Caco-2 (cell line): ENCODE measurements around the gene ATCAY. TPM values are rescaled to one million over a fixed set of nuclear protein-coding genes. Genes with fewer than 3 reads are reported as not detected.
"Not testable (repeated sequence)": the region's sequence is repeated elsewhere in the genome, so short reads cannot be mapped to it uniquely, and the experiment has no call there.

Experiments
- BruUV-seq: library from RNA; stranded (reverse); fragments of 400-500 nt; replicated peaks from 2 replicates; lab custom pipeline; 2021; lab: Mats Ljungman, UMichigan
- CTCF ChIA-PET: fragments of 300-600 bp; sonication (Branson Sonifier 250); formaldehyde crosslinking; loops from one replicate; lab custom pipeline; 2022; ENCODE audit warnings: antibody characterized with exemption; lab: Charles Lee
- POLR2A ChIA-PET: fragments of 300-600 bp; sonication (Branson Sonifier 250); formaldehyde crosslinking; loops from one replicate; lab custom pipeline; 2022; ENCODE audit warnings: antibody characterized with exemption; lab: Charles Lee
- DNase-seq, 2 experiments: peaks; one replicate each; pipeline versions ENCODE4 v3.0.0 to v3.0.0-alpha.2; 2020 to 2022
- H3K27me3 ChIP-seq: replicated peaks from 2 replicates; pipeline ENCODE4 v1.6.0; 2011; ENCODE audit warnings: low read length; ENCODE audit not compliant: control insufficient read depth, insufficient read depth
- H3K36me3 ChIP-seq: 2 replicates; pipeline ENCODE4 v1.5.1; 2011; ENCODE audit warnings: low read length; ENCODE audit not compliant: control insufficient read depth, insufficient read depth
- H3K4me1 ChIP-seq: fragments of 250-450 bp; sonication (Bioruptor Pico); 2 replicates; pipeline ENCODE4 v1.5.1; 2020; ENCODE audit warnings: mild to moderate bottlenecking
- H3K4me3 ChIP-seq: 2 replicates; pipeline ENCODE4 v1.5.1; 2011; ENCODE audit warnings: low read depth, mild to moderate bottlenecking, control low read depth, low read length
- H3K9me3 ChIP-seq: fragments of 250-450 bp; sonication (Bioruptor Pico); 2 replicates; pipeline ENCODE4 v1.5.1; 2020; ENCODE audit warnings: mild to moderate bottlenecking, moderate library complexity
- H3K27ac Mint-ChIP-seq: one replicate; pipeline ENCODE4 v1.8.0; 2022; ENCODE audit warnings: mixed read lengths; ENCODE audit not compliant: unreplicated experiment
- H3K27me3 Mint-ChIP-seq: one replicate; pipeline ENCODE4 v1.8.0; 2022; ENCODE audit warnings: mixed read lengths; ENCODE audit not compliant: insufficient read depth, unreplicated experiment
- H3K36me3 Mint-ChIP-seq: one replicate; pipeline ENCODE4 v1.8.0; 2022; ENCODE audit warnings: mild to moderate bottlenecking, mixed read lengths; ENCODE audit not compliant: insufficient read depth, unreplicated experiment
- H3K4me1 Mint-ChIP-seq: one replicate; pipeline ENCODE4 v1.8.0; 2022; ENCODE audit warnings: low read depth, mixed read lengths; ENCODE audit not compliant: unreplicated experiment
- H3K4me3 Mint-ChIP-seq: one replicate; pipeline ENCODE4 v1.8.0; 2022; ENCODE audit warnings: mild to moderate bottlenecking, moderate library complexity, mixed read lengths; ENCODE audit not compliant: unreplicated experiment
- H3K9me3 Mint-ChIP-seq: one replicate; pipeline ENCODE4 v1.8.0; 2022; ENCODE audit warnings: mixed read lengths; ENCODE audit not compliant: unreplicated experiment
- CTCF ChIP-seq, 2 experiments: fragments of 200-600 bp in 1 of 2; IDR thresholded peaks; 1 replicate in 1 of 2; 2 replicates in 1 of 2; pipeline versions ENCODE4 v1.5.1 to v1.8.0; 2011 to 2022; ENCODE audit warnings: antibody characterized with exemption in 1 of 2, control low read depth in 1 of 2, inconsistent platforms in 1 of 2, low read depth in 1 of 2, low read length in 1 of 2, mild to moderate bottlenecking in 1 of 2, moderate library complexity in 1 of 2; ENCODE audit not compliant: insufficient read depth in 1 of 2, severe bottlenecking in 1 of 2, unreplicated experiment in 1 of 2
- intact Hi-C: fragments of 100-400 bp; cut with micrococcal nuclease; formaldehyde crosslinking; loops from one replicate; pipeline ENCODE4 v1.10.0; 2022; ENCODE audit not compliant: unreplicated experiment
- total RNA-seq: library from RNA; stranded (reverse); gene quantifications from 2 replicates; pipeline ENCODE4 v1.2.3, GENCODE V29; 2022

ATCAY gene
- total RNA-seq, 1 experiment from 2014 or later, result not detected

GRCh38 chr19:3954107-3954506 is 73.6 kb downstream of the ATCAY start:
- Histone ChIP-seq H3K27me3 (no peaks in the 10 kb centered on the region), H3K36me3 (no peaks in the 10 kb centered on the region; the same call in 1 of the 2 replicates), H3K9me3 (no peaks in the 10 kb centered on the region), H3K4me3 (no peak overlapping the region), H3K4me1 (peaks cover 6% of the 10 kb centered on the region; the same call in 1 of the 2 replicates)
- no peaks in the 10 kb centered on the region for H3K9me3 Mint-ChIP-seq
- no TSS peak for BruUV-seq
- H3K4me1 Mint-ChIP-seq, result peaks cover 11% of the 10 kb centered on the region
- POLR2A ChIA-PET, result interaction anchor here (1.0 kb wide), 1 partner anchor 191 kb away, joined by 3 read pairs; no protein-coding TSS in a partner anchor
- H3K36me3 Mint-ChIP-seq, result peaks cover 30% of the 10 kb centered on the region
- DNase-seq, result no peak
- TF ChIP-seq CTCF (IDR thresholded peaks at IDR 0.05; ENCODE audit: insufficient read depth in 1 of 2, low read depth in 1 of 2, low read length in 1 of 2, severe bottlenecking in 1 of 2, unreplicated experiment in 1 of 2), result no peak
- no peaks in the 10 kb centered on the region for H3K27me3 Mint-ChIP-seq
- no peak overlapping the region for H3K4me3 Mint-ChIP-seq
- no peak overlapping the region for H3K27ac Mint-ChIP-seq
- intact Hi-C loops, result no loop called here
- CTCF ChIA-PET, result no interaction called here

- H3K4me3 Mint-ChIP-seq, DNase-seq, H3K4me3 ChIP-seq, CTCF ChIA-PET, H3K36me3 ChIP-seq, H3K4me1 ChIP-seq, BruUV-seq, H3K27ac Mint-ChIP-seq, H3K27me3 Mint-ChIP-seq, H3K9me3 Mint-ChIP-seq, POLR2A ChIA-PET, H3K9me3 ChIP-seq, H3K27me3 ChIP-seq, intact Hi-C loops: not testable (repeated sequence)
- H3K36me3 Mint-ChIP-seq, result peaks cover 40% of the 10 kb centered on the region
- peaks cover 11% of the 10 kb centered on the region for H3K4me1 Mint-ChIP-seq
Measured at GRCh38 chr19:3955276-3955675, 74.8 kb downstream of the ATCAY start.

- Mint-ChIP-seq H3K27me3 (no peaks in the 10 kb centered on the region), H3K4me1 (peaks cover 11% of the 10 kb centered on the region), H3K9me3 (no peaks in the 10 kb centered on the region), H3K36me3 (peaks cover 43% of the 10 kb centered on the region), H3K4me3 (no peak overlapping the region), H3K27ac (no peak overlapping the region)
- ChIA-PET CTCF (no interaction called here), POLR2A (no interaction called here)
- no peak for DNase-seq
- H3K4me1 ChIP-seq, result peaks cover 6% of the 10 kb centered on the region; the same call in 1 of the 2 replicates
- H3K27me3 ChIP-seq, result no peaks in the 10 kb centered on the region
- BruUV-seq, result no TSS peak
- no peaks in the 10 kb centered on the region; the same call in 1 of the 2 replicates for H3K36me3 ChIP-seq
- no peak for TF ChIP-seq CTCF (IDR thresholded peaks at IDR 0.05; ENCODE audit: insufficient read depth in 1 of 2, low read depth in 1 of 2, low read length in 1 of 2, severe bottlenecking in 1 of 2, unreplicated experiment in 1 of 2)
- H3K9me3 ChIP-seq, result no peaks in the 10 kb centered on the region
- intact Hi-C loops, result no loop called here
- no peak overlapping the region for H3K4me3 ChIP-seq
Measured at GRCh38 chr19:3955688-3956087, 75.2 kb downstream of the ATCAY start.
